ENCODE data around the gene NDUFS7.
"Not testable (repeated sequence)": the region's sequence is repeated elsewhere in the genome, so short reads cannot be mapped to it uniquely, and the experiment has no call there.

NDUFS7 gene

DNA sequence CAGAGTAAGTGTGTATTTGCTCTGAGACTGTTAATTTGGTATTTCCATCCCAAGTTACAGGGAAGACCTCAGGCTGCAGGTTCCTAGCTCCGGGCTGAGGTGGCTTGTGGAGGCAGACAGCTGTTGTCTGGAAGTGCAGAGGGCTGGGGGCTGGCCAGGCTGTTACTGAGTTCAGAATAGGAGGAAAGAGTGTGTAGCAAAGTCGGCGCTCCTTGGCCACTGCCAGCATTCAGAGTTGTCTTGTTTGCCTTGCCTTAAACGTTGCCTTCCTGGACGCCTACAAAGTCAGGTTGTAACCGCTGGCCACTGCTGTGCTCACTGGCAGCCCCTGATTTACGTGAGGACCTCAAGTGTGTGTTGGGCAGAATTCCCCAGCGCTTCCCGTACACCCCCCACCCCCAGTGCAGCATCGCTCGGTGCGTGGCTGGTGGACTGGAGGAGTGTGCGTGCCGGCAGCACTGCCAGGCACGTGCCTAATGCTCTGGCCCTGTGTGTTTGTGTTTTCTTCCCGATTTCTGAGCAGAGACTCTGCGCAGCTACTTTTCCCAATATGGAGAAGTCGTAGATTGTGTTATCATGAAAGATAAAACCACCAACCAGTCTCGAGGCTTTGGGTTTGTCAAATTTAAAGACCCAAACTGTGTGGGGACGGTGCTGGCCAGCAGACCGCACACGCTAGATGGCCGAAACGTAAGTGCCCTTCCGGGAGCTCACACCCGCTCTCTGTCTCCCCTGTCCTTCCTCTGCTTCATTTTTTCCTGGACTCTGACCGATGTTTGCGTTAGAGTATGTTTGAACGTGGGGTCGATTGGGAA lies 34.2 kb downstream of the NDUFS7 start:
- peak overlapping the region in 1 of 2 donors; percentile 53 for H3K27ac Mint-ChIP-seq
- H3K9me3 Mint-ChIP-seq: no peaks in the 10 kb centered on the region
- H3K4me3 Mint-ChIP-seq: peak overlapping the region; percentile 12 to 45
- DNase-seq (no peak), ATAC-seq (replicated peaks) (no peak)
- H3K4me1 Mint-ChIP-seq (ENCODE audit: low read depth in 2 of 2): peaks cover 33 to 34% of the 10 kb centered on the region in 2 donors
- no peaks in the 10 kb centered on the region for H3K27me3 Mint-ChIP-seq
- H3K36me3 Mint-ChIP-seq (ENCODE audit: insufficient read depth): peaks cover 85% of the 10 kb centered on the region

DNA sequence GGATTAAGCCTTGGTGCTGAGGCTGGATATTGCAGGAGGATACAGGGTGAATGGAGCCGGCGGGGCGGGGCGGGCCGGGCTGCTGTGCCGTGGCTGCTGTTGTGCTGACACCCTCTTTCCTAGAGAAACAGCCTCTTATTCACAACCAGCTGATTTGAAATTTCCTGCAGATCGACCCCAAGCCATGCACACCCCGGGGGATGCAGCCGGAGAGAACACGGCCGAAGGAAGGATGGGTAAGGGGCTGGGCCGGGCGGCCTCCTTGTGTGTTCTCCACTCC lies 34.7 kb downstream of the NDUFS7 start:
- Mint-ChIP-seq H3K27me3 (no peaks in the 10 kb centered on the region), H3K36me3 (ENCODE audit: insufficient read depth) (peaks cover 85% of the 10 kb centered on the region), H3K4me3 (no peak overlapping the region), H3K9me3 (no peaks in the 10 kb centered on the region), H3K27ac (peak overlapping the region in 1 of 2 donors; percentile 53), H3K4me1 (ENCODE audit: low read depth in 2 of 2) (peaks cover 29 to 31% of the 10 kb centered on the region in 2 donors)
- no peak for ATAC-seq (replicated peaks)
- DNase-seq: no peak

DNA sequence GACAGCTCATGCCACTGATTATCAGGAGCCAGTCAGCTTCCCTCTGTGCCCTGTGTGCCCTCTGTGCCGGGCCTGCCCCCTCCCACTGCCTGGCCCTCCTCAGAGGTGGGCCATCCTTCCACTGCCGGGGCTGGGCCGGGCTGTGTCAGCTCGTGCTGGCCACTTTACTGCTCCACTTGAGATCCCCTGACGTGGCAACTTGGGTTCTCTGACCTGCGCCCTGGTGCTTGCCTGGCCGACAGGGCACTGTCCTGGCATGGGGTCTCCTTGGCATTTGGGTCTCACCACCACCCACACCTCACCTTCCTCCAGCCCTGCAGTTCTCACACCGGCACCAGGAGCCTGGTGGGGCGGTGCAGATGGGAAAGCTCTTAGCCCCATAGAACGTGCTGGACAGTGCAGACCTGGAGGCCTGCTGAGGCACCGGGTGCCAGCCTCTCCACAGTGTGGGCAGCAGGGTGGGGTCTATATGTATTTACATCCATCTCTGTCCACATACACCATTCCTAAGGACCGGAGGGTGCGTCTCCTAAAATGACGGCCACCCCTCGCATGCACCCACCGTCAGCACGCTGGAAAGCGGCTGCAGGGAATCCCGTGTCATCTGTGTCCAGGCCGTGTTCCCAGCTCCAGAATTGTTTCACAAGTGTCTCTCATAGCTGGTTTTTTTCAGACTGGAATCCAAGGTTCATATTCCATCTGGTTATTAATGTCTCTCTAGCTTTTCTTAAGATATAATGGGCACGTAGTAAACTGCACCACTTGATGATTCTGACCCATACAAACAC lies 35.4 kb downstream of the NDUFS7 start:
- peaks cover 90% of the 10 kb centered on the region for H3K36me3 Mint-ChIP-seq (ENCODE audit: insufficient read depth)

DNA sequence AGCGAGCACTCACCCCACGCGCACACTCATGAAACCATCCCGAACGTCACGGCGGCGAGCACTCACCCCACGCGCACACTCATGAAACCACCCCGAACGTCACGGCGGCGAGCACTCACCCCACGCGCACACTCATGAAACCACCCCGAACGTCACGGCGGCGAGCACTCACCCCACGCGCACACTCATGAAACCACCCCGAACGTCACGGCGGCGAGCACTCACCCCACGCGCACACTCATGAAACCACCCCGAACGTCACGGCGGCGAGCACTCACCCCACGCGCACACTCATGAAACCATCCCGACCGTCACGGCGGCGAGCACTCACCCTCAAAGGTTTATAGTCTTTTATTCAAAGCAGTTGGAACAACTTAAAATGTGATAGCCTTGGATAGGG lies 36.4 kb downstream of the NDUFS7 start:
- DNase-seq; H3K27me3 Mint-ChIP-seq; H3K9me3 Mint-ChIP-seq; H3K27ac Mint-ChIP-seq; H3K4me3 Mint-ChIP-seq; ATAC-seq (replicated peaks): not testable (repeated sequence)
- H3K4me1 Mint-ChIP-seq (ENCODE audit: low read depth in 2 of 2): peaks cover 22 to 24% of the 10 kb centered on the region in 2 donors
- H3K36me3 Mint-ChIP-seq (ENCODE audit: insufficient read depth): peaks cover 93% of the 10 kb centered on the region

More for the DNA sequence above, 35.4 kb downstream of the NDUFS7 start:
- Mint-ChIP-seq H3K4me3 (peak overlapping the region in 1 of 2 donors; percentile 10), H3K27ac (peak overlapping the region; percentile 53 to 64), H3K9me3 (no peaks in the 10 kb centered on the region), H3K4me1 (ENCODE audit: low read depth in 2 of 2) (peaks cover 27 to 29% of the 10 kb centered on the region in 2 donors), H3K27me3 (no peaks in the 10 kb centered on the region)
- DNase-seq: no peak
- ATAC-seq (replicated peaks): no peak

DNA sequence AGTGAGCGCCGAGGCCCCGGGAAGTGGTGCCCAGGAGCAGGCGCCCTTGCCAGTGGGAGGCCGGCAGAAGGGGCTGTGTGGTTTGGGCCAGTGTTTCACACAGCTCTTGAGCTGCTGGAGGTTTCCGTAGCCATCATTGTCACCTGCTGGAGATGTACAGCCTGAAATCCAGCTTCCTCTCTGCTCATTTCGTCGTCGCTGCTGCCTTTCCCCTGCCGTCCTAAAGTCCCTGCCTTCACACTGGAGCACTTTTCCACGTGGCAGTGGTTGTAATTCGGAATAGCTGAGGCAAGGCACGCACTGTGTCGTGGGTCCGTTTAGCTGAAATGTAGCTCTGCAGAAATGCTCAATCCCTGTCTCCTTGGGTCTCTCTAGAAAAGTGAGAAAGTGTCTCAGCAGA lies 36.9 kb downstream of the NDUFS7 start:
- Mint-ChIP-seq H3K27ac (no peak overlapping the region), H3K36me3 (ENCODE audit: insufficient read depth) (peaks cover 92% of the 10 kb centered on the region), H3K27me3 (no peaks in the 10 kb centered on the region), H3K9me3 (no peaks in the 10 kb centered on the region), H3K4me3 (no peak overlapping the region), H3K4me1 (ENCODE audit: low read depth in 2 of 2) (peaks cover 17 to 20% of the 10 kb centered on the region in 2 donors)
- DNase-seq: no peak
- ATAC-seq (replicated peaks): no peak

DNA sequence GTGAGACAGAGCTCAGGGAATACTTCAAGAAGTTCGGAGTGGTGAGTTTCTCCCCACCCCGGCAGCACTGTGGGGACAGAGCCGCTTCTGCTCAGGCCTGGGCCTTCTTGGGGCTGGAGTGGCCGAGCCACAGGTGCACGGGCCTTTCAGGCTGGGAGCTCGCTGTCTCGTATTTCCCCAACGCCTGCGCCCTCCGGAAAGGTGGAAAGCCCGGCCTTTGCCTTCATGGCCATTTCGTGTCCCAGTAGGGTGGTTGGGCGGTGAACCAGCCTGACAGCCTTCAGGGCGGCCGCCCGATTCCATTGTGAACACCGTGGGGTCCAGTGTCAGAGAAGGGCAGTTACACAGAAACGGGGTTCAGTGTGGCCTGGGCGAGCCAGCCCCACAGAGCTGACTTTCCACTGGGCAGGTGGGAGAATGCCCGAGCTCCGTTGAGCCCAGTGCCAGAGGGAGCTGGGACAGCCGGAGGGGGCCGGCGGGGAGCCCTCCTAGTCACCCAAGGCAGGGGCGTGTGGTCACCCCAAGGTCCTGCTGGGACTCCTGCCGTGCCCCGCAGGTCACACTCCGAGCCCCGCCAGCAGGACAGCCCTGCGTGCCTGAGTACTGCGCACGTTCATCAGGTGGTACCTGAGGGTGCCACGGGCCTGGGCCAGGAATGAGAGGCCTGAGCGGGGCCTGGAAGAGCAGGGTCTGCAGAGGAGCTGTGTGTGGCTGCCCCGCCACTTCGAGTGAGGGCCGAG lies 37.7 kb downstream of the NDUFS7 start:
- no peak for DNase-seq
- ATAC-seq (replicated peaks): no peak
- H3K4me1 Mint-ChIP-seq (ENCODE audit: low read depth in 2 of 2): peaks cover 12 to 13% of the 10 kb centered on the region in 2 donors
- no peak overlapping the region for H3K27ac Mint-ChIP-seq
- no peaks in the 10 kb centered on the region for H3K9me3 Mint-ChIP-seq
- peaks cover 92% of the 10 kb centered on the region for H3K36me3 Mint-ChIP-seq (ENCODE audit: insufficient read depth)
- H3K27me3 Mint-ChIP-seq: no peaks in the 10 kb centered on the region
- no peak overlapping the region for H3K4me3 Mint-ChIP-seq

DNA sequence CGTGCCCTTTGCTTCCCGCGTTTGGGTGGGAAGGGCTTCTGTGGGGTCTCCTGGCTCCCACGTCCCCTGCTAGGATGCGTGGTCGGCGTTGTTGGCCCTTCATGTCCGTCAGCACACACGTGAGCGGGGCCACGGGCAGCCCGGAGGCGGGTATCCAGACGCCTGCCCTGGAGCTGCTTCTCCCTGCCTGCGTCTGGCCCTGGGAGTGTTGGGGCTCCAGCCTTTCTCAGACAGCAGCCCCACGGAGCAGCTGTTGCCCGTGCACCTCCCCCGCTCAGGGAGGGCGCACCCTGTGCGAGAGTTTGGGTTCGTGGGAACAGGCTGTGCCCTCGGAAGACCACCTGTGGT lies 38.2 kb downstream of the NDUFS7 start:
- ATAC-seq (replicated peaks) (no peak), DNase-seq (no peak)
- Mint-ChIP-seq H3K9me3 (no peaks in the 10 kb centered on the region), H3K4me1 (ENCODE audit: low read depth in 2 of 2) (peaks cover 9 to 10% of the 10 kb centered on the region in 2 donors), H3K27ac (no peak overlapping the region), H3K4me3 (no peak overlapping the region), H3K36me3 (ENCODE audit: insufficient read depth) (peaks cover 95% of the 10 kb centered on the region), H3K27me3 (no peaks in the 10 kb centered on the region)

DNA sequence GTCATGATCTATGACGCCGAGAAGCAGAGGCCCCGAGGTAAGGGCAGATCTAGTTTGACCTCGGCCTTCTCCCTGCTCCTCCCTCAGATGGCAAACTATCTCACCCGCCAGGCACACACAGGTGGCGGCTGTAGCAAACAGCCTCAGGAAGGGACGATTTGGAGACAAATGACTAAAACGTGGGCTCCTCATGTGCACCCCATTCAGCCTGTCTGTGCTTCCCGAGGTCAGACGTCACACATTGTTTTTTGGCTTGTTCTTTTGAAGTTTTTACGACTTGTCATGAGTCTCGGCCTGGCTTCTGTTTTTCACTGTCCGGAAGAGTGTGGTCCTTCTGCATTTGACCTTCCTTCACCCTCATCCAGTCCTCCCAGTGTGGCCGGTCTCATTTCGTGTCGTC lies 38.7 kb downstream of the NDUFS7 start:
- Mint-ChIP-seq H3K36me3 (ENCODE audit: insufficient read depth) (peaks cover 92% of the 10 kb centered on the region), H3K4me3 (no peak overlapping the region), H3K27ac (no peak overlapping the region), H3K4me1 (ENCODE audit: low read depth in 2 of 2) (peaks cover 6% of the 10 kb centered on the region in 2 donors), H3K27me3 (no peaks in the 10 kb centered on the region), H3K9me3 (no peaks in the 10 kb centered on the region)
- DNase-seq: no peak
- ATAC-seq (replicated peaks): no peak

DNA sequence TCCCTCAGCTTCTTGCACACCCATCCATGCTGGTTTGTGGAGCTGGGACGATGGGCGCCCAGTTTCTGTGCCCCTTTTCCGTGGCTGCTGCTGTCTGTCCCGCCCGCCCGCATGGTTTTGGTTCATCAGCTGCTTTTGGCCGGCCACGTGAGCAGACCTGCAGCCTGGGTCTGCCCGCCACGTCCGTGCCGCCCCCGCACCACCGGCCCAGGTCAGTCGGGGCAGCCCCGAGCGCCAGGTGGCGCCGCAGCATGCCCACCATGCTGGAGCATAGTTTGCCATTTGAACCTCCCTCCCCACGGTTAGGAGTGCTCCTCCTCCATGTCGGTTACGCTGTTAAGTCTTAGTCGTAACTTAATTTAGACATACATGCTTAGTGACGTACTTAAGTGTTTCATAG lies 39.2 kb downstream of the NDUFS7 start:
- Mint-ChIP-seq H3K9me3 (no peaks in the 10 kb centered on the region), H3K4me1 (ENCODE audit: low read depth in 2 of 2) (peaks cover 0 to 3% of the 10 kb centered on the region in 2 donors), H3K36me3 (ENCODE audit: insufficient read depth) (peaks cover 87% of the 10 kb centered on the region), H3K27me3 (no peaks in the 10 kb centered on the region), H3K27ac (peak overlapping the region in 1 of 2 donors; percentile 33), H3K4me3 (no peak overlapping the region)
- DNase-seq: no peak
- ATAC-seq (replicated peaks): no peak

DNA sequence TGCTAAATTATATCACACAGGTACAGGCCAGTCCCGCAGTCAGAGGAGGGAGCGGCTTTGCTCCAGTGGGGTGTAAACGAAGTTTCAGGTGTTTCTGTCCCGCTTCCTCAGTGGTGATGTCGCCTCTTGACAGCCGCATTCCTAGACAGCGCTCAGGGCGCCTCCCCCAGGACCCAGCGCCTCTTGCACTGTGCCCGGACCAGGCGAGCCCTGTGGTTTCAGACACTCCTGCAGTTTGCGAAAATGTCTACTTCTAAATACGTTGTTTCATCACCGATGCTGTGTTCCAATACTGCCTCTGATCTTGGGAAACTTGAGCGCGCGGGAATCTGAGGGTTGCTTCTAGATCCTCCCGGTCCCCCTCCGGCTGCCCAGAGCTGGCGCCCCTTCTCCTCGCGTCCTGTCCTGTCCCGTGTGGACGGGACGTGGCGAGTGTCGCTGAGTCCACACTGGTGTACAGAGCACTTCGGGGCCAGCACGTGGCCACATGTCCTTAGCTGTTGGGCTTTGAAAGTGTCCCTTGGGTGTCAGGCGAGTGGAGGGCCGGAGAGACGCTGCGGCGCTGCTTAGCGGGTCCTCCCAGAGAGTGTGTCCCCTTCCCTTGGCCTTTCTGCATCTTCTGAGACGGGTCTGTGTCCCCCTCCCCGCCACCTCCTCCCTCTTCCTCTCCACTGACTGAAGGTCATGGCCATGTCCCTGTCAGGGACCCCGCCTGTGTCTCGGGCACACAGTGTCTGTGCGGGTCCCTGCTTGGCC lies 39.9 kb downstream of the NDUFS7 start:
- no peak for DNase-seq
- Mint-ChIP-seq H3K4me1 (ENCODE audit: low read depth in 2 of 2) (peaks cover 0 to 3% of the 10 kb centered on the region in 2 donors), H3K36me3 (ENCODE audit: insufficient read depth) (peaks cover 86% of the 10 kb centered on the region), H3K27ac (peak overlapping the region; percentile 33 to 35), H3K9me3 (no peaks in the 10 kb centered on the region), H3K4me3 (no peak overlapping the region), H3K27me3 (no peaks in the 10 kb centered on the region)
- no peak for ATAC-seq (replicated peaks)

DNA sequence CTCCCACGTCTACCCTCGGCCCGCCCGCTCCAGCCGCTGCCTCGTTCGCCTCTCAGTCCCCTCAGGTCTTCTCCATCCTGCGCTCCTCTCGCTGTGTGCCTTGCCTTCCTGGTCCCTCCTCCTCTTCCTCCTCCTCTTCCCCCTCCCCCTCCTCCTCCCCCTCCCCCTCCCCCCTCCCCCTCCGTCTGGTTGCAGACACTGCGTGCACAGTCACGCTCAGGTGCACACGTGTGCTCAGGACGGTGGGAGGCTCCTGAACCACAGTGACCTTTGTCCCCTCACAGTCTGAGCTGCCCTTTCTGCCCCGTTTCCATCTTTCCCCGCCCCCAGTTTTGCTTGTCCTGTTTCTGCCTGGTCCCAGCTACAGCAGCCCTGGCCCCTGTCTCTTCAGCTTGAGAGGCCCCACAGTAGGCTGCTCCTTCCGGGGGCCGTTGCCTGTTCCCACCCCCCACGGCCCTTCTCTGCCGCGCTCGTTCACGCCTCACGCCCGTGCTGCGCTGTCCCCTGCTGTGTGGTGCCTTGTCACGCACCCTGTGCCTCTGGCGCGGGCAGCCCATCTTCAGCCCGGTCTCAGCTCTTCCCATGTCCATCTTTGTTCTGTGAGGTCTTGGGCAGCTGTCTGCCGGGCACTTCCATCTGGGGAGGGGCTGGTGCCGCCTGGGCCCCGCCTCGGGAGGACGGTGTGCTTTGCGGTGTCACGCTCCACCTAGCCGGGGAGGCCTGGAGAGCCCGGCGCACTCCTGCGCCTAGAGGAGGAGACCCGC lies 40.7 kb downstream of the NDUFS7 start:
- H3K36me3 Mint-ChIP-seq (ENCODE audit: insufficient read depth): peaks cover 84% of the 10 kb centered on the region
- ATAC-seq (replicated peaks) (no peak), DNase-seq (no peak)
- peaks cover 0 to 3% of the 10 kb centered on the region in 2 donors for H3K4me1 Mint-ChIP-seq (ENCODE audit: low read depth in 2 of 2)
- H3K9me3 Mint-ChIP-seq: no peaks in the 10 kb centered on the region
- peak overlapping the region; percentile 35 to 55 for H3K27ac Mint-ChIP-seq
- H3K4me3 Mint-ChIP-seq: no peak overlapping the region
- H3K27me3 Mint-ChIP-seq: no peaks in the 10 kb centered on the region

DNA sequence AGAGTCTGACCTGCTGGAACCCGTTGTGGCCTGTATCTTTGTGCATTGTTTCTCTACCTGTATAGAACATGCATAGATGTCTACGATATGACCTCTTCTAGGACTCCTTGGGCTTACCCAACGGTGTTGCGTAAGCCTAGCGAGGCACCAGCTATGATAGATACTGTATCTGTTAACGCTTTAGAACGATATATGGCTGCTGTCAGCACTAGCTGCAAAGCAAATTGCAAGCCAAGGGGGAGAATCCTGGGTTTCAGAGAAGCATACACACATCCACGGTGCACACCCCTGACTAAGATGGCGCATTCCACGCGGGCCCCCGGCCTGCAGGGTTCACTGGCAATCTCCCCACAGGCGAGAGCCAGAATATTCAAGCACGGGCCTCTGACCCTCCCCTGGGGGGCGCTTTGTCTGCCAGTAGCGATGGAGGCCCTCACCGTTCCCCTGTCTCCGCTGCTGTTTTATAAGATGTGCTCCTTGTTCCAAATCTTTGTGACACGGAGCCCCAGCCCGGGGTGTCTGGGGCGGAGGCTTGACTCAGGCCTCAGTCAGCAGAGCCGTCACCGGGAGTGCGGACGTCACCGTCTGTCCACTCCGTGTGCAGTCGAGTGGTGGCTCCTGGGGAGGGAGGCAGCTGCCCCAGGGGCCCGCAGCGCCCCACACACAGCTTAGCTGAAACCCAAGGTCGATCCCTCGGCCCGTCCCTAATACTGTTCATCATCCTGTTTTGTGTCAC lies 41.6 kb downstream of the NDUFS7 start:
- no peak overlapping the region for H3K4me3 Mint-ChIP-seq
- H3K9me3 Mint-ChIP-seq: no peaks in the 10 kb centered on the region
- DNase-seq: no peak
- peaks cover 0 to 3% of the 10 kb centered on the region in 2 donors for H3K4me1 Mint-ChIP-seq (ENCODE audit: low read depth in 2 of 2)
- no peak for ATAC-seq (replicated peaks)
- peak overlapping the region; percentile 35 to 74 for H3K27ac Mint-ChIP-seq
- H3K27me3 Mint-ChIP-seq: no peaks in the 10 kb centered on the region
- peaks cover 82% of the 10 kb centered on the region for H3K36me3 Mint-ChIP-seq (ENCODE audit: insufficient read depth)
